Tongue (tissue), 2 donors: ENCODE measurements around the gene COG2. TPM values are rescaled to one million over a fixed set of nuclear protein-coding genes. Genes with fewer than 3 reads are reported as not detected.
"Not testable (repeated sequence)": the region's sequence is repeated elsewhere in the genome, so short reads cannot be mapped to it uniquely, and the experiment has no call there.

Source experiments
- DNase-seq: peaks from one replicate; pipeline ENCODE4 v3.0.0-alpha.2; 2015
- total RNA-seq: library from RNA; depleted of rRNA; stranded (reverse); fragments of >200 nt; gene quantifications from one replicate; pipeline ENCODE4 v1.2.3, GENCODE V29; 2014

The COG2 gene
- total RNA-seq, 1 donor from 2014 or later, result 34.8 TPM

DNA sequence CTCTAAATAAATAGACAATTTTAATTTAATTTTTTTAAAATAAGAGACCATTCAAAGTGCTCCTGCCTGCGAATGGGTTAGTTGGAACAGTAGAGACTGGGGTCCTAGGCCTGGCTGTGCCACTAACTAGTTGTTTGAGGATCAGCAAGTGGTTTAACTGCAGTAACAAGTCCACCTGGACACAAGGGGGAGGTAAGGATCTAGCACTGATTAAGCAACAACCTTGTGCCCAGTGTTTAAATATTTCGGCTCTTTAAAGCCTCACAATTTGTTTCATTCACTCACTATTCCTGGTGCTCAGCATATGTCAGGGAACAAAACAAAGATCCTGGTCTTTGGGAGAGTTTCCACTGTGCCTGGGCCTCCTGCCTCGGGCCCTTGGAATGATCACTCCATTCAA is 73.2 kb downstream of the COG2 start:
- no peak for DNase-seq

DNA sequence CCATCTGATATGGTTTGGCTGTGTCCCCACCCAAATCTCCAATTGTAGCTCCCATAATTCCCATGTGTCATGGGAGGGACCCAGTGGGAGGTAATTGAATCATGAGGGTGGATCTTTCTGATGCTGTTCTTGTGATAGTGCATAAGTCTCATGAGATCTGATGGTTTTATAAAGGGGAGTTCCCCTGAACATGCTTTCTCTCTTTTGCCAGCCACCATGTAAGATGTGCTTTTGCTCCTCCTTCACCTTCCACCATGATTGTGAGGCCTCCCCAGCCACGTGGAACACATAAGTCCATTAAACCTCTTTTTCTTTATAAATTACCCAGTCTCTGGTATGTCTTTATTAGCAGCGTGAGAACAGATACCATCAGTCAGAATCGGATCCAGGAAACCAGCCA is 74.2 kb downstream of the COG2 start:
- not testable (repeated sequence) for DNase-seq

DNA sequence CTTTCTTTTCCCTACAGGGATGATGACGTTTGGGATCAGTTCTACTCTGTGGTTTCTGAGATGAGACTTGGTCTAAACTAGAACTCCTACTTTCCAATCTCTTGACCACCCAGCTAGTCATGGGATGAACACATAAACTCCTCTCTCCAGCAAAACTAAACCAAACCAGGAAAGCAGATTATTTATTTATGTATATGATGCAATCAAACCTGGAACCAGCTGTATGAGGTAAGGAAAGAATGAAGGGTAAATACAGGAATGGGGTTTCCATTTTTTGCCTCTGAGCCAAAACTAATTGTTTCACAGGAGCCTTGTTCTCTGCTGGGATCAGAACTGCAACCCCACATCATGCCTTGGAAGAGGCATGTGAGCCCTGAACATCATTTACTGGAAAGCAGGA is 75.0 kb downstream of the COG2 start:
- DNase-seq, result no peak

DNA sequence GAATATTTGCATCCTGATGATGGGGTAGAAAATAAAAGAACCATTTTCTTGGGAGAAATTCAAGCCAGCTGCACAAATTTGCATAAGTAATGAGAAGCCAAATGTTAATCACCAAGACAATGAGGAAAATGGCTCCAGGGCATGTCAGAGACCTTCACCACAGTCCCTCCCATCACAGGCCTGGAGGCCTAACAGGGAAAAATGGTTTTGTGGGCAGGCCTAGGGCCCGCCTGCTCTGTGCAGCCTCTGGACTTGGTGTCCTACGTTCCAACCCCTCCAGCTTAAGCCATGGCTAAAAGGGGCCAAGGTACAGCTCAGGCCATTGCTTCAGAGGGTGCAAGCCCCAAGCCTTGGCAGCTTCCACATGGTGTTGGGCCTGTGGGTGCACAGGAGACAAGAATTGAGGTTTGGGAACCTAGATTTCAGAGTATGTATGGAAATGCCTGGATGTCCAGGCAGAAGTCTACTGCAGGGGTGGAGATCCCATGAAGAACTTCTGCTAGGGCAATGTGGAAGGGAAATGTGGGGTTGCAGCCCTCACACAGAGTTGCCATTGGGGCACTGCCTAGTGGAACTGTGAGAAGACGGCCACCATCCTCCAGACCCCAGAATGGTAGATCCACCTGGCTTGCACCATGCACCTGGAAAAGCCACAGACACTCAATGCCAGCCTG is 79.7 kb downstream of the COG2 start:
- not testable (repeated sequence) for DNase-seq

DNA sequence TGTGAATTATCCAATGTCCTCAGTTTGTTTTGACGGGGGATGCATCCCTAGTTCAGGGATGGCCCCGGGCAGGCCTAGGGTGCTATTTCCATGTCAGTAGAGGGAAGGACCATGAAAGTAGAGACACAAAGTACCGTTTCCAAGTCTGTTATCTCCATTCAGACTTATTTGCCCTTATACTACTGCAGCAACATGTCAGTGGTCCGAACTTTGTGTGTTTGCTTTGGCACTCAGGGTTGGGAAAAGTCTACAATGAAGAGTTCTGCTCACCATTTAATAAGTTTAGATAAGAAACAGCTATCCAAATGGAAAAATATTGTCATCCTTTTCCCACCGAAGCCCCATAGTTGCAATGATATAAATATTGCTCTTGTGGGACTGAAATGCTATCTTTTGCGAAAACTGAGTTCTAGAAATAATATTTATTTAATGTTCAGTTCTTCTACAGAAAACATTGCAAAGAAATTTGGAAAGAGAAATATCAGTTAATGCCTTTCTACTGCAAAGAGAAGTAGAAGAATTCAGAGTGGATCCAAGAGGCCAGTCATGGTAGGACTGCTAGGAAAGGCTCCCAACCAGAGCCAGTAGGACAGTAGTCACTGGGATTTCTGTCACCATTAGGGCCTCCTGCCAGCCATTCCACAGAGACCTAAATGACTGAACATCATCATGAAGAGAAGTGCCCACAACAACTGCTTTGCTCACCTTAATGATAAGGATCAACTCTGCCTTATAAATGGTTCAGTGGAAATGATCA is 83.2 kb downstream of the COG2 start:
- no peak for DNase-seq

DNA sequence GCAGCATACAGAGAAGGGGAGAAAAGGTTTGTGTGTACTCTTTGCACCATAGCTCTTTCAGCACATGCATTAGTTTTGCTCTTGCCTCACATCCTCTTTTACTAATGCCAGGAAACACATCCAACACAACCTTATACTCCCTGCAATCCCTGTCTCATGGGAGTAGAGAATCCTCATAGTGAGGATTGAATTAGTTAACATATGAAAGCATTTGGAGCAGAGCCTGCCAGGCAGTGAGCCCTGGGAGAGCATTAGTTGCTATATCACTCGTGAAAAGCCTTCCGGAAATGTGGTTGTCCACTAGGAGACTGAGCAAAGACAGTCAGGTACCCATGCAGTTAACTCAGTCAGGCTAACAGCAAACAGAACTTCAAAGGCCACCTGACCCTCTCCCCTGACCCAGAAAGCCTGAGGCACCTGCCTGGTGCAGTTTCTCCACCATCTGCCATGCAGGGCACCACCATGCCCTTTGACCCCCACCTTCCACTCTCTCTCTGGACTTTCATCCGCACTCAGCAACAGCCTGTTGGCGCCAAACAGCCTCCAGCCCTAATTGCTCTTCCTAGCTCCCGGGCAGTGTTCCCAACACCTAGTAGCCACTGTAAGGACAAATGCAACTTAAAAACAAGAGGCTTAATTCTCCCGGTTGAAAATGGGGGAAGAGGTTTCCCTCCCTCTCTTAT is 86.6 kb downstream of the COG2 start:
- DNase-seq, result peak; percentile 73

DNA sequence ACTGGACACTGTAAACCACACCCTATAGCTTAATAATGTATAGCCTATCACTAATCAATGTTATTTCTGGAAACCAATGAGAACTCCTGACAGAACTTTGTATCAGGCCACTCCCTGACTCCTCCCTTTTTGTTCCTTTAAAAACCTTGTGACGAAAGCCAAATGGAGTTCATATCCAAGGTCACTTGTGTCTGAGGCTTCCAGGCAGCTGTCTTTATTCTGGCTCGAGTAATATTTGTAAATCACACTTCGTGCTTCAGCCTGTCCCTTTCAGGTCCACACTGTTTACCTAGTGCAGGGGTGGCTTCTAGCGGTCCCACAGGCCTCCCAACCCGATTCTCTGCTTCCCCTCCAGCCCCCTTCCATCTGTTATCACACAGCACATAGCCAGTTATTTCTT is 88.7 kb downstream of the COG2 start:
- peak; percentile 72 for DNase-seq

DNA sequence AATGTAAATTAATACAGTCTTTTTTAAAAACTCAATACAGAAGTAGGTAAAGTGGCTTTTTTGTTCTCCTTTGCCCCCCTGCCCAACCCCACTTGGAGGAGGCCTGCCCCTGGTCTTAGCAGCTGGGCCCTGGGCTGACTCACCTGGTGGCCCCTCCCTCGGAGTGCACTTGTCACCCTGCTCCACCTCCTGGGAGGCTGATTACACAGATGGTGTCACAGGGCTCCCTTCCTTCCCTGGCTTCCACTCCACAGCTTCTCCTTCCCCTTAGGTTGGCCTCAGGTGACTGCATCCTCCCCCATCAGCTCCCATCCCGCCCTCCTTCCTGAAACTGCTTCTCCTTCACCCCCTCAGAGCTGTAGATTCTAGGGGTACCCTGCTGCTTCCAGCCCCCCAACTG is 93.2 kb downstream of the COG2 start:
- no peak for DNase-seq

DNA sequence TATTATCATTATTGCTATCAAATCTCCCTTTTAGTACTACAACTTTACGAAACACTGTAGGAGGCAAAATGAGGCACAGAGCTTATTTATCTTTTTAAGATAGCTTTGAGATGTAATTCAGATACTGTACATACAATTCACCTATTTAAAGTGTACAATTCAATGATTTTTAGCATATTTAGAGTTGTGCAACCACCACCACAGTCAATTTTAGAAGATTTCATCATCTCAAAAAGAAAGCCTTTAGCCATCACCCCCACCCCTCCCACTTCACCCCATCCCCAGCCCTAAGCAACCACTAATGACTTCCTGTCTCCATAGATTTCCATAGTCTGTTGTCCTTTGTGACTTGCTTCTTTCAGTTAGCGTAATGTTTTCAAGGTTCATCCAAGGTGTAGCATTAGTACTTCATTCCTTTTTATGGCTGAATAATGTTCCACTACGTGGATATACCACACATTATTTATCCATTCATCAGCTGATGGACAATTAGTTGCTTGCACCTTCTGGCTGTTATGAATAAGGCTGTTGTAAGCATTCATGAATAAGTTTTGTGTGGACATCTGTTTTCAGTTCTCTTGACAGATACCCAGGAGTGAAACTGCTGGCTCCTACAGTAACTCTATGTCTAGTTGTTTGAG is 95.5 kb downstream of the COG2 start:
- no peak for DNase-seq

DNA sequence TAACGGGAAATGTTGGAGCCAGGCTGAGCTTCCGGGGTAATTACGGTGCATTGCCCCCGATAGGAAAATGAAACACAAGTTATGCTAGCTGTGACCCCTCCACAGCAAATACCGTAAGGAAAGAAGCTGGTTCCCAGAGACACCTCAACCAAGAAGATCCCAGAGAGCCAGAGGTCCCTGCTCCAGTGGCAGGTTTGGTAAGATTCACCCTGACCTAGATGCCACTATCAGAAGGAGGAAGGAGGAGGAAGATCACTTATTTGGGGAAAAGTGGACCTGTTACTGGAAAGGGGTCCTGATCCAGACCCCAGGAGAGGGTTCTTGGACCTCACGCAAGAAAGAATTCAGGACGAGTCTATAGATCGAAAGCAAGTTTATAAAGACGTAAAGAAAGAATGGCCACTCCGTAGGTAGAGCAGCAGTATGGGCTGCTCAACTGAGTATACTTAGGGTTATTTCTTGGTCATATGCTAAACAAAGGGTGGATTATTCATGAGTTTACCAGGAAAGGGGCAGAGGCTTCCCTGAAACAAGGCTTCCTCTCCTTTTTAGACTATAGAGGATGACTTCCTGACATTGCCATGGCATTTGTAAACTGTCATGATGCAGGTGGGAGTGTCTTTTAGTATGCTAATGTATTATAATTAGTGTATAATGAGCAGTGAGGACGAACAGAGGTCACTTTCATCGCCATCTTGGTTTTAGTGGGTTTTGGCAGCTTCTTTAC is 97.4 kb downstream of the COG2 start:
- DNase-seq, result no peak

Other genes starting within 250 kb of the COG2 start
- gene PGBD5, start 216.1 kb upstream of the COG2 start, total RNA-seq, result 13.6 TPM
- gene AGT, start 71.6 kb downstream of the COG2 start, total RNA-seq, result 21.8 TPM
- gene CAPN9, start 104.9 kb downstream of the COG2 start, total RNA-seq, result 0.82 TPM
- 68.4 TPM for gene C1orf198, start 226.0 kb downstream of the COG2 start, total RNA-seq